T-cell (primary cell): ENCODE data around the gene PLEKHN1. TPM values are rescaled to one million over a fixed set of nuclear protein-coding genes. Genes with fewer than 3 reads are reported as not detected.

Experiments
- ATAC-seq, 4 experiments: fragments of 200-7000 bp in 3 of 4; fragments of 150-1000 bp in 1 of 4; cut with Tn5 transposase; replicated peaks in 1 of 4; 1 replicate in 3 of 4; 2 replicates in 1 of 4; pipeline ENCODE4 v1.10.0; 2021; ENCODE audit warnings: moderate library complexity in 3 of 4, mild to moderate bottlenecking in 2 of 4, moderate number of reproducible peaks in 1 of 4
- CTCF ChIA-PET, 2 donors: fragments of 300-600 bp; sonication (Branson Sonifier 250); formaldehyde crosslinking; loops; one replicate each; lab custom pipeline; 2022; ENCODE audit warnings: antibody characterized with exemption in 2 of 2; lab: Charles Lee
- POLR2A ChIA-PET, 2 donors: fragments of 300-600 bp; sonication (Branson Sonifier 250); formaldehyde crosslinking; loops; one replicate each; lab custom pipeline; 2022; ENCODE audit warnings: antibody characterized with exemption in 2 of 2; lab: Charles Lee
- DNase-seq, 35 experiments: peaks; one replicate each; pipeline versions ENCODE4 v3.0.0 to v3.0.0-alpha.2; 2013 to 2023
- H3K27ac ChIP-seq: one replicate; pipeline ENCODE4 v1.5.1; 2013; ENCODE audit warnings: low read length
- H3K27me3 ChIP-seq, 2 experiments: replicated peaks in 1 of 2; 1 replicate in 1 of 2; 2 replicates in 1 of 2; pipeline versions ENCODE4 v1.6.1 to v1.7.0; 2013; ENCODE audit warnings: low read length in 1 of 2, mixed read lengths in 1 of 2; ENCODE audit not compliant: control insufficient read depth in 2 of 2, insufficient read depth in 2 of 2; ENCODE audit errors: extremely low read depth in 1 of 2
- H3K36me3 ChIP-seq, 2 donors: 1 replicate in 1 of 2; 2 replicates in 1 of 2; pipeline versions ENCODE4 v1.6.1 to v1.7.0; 2013; ENCODE audit warnings: low read length in 1 of 2; ENCODE audit not compliant: control insufficient read depth in 2 of 2, insufficient read depth in 1 of 2; ENCODE audit errors: extremely low read depth in 1 of 2
- H3K4me1 ChIP-seq, 2 experiments: 1 replicate in 1 of 2; 2 replicates in 1 of 2; pipeline versions ENCODE4 v1.6.1 to v1.7.0; 2013; ENCODE audit warnings: low read length in 2 of 2, mixed read lengths in 1 of 2; ENCODE audit not compliant: insufficient read depth in 2 of 2, control insufficient read depth in 1 of 2; ENCODE audit errors: extremely low read depth in 1 of 2
- H3K4me3 ChIP-seq, 2 donors: 1 replicate in 1 of 2; 2 replicates in 1 of 2; pipeline versions ENCODE4 v1.5.1 to v1.7.0; 2013; ENCODE audit warnings: mild to moderate bottlenecking in 2 of 2, low read length in 1 of 2, moderate library complexity in 1 of 2; ENCODE audit not compliant: control insufficient read depth in 1 of 2; ENCODE audit errors: extremely low read depth in 1 of 2
- H3K9me3 ChIP-seq: 2 replicates; pipeline ENCODE4 v1.7.0; 2013
- H3K27ac Mint-ChIP-seq, 2 donors: one replicate each; pipeline ENCODE4 v1.8.0; 2020 to 2021; ENCODE audit warnings: mild to moderate bottlenecking in 2 of 2, mixed read lengths in 2 of 2
- H3K27me3 Mint-ChIP-seq, 2 donors: one replicate each; pipeline ENCODE4 v1.8.0; 2021 to 2022; ENCODE audit warnings: mixed read lengths in 2 of 2
- H3K36me3 Mint-ChIP-seq: one replicate; pipeline ENCODE4 v1.8.0; 2021; ENCODE audit warnings: mixed read lengths
- H3K4me1 Mint-ChIP-seq, 3 donors: one replicate each; pipeline ENCODE4 v1.8.0; 2020 to 2022; ENCODE audit warnings: mixed read lengths in 3 of 3, mild to moderate bottlenecking in 1 of 3
- H3K4me3 Mint-ChIP-seq, 3 donors: one replicate each; pipeline ENCODE4 v1.8.0; 2020 to 2022; ENCODE audit warnings: mild to moderate bottlenecking in 3 of 3, mixed read lengths in 3 of 3, moderate library complexity in 3 of 3
- H3K9me3 Mint-ChIP-seq, 3 donors: one replicate each; pipeline ENCODE4 v1.8.0; 2020 to 2022; ENCODE audit warnings: mixed read lengths in 3 of 3
- WGBS: methylation state at CpG from one replicate; pipeline ENCODE4 v1.1.5; 2013; ENCODE audit warnings: missing lambda C conversion rate; ENCODE audit not compliant: insufficient coverage; 5-methylcytosine and 5-hydroxymethylcytosine counted together
- total RNA-seq, 35 experiments: library from RNA in 6 of 35; stranded (reverse) in 6 of 35; fragments of 120-200 nt in 1 of 35; gene quantifications; one replicate each; pipeline versions ENCODE4 v1.2.1 to v1.2.4 and lab custom pipeline; 2013 to 2026

Gene PLEKHN1
- total RNA-seq, 5 donors from 2014 or later (not counting 1 experiment from before 2014, with no cell fraction given): 0.30 to 9.9 (median 7.3) TPM

DNA sequence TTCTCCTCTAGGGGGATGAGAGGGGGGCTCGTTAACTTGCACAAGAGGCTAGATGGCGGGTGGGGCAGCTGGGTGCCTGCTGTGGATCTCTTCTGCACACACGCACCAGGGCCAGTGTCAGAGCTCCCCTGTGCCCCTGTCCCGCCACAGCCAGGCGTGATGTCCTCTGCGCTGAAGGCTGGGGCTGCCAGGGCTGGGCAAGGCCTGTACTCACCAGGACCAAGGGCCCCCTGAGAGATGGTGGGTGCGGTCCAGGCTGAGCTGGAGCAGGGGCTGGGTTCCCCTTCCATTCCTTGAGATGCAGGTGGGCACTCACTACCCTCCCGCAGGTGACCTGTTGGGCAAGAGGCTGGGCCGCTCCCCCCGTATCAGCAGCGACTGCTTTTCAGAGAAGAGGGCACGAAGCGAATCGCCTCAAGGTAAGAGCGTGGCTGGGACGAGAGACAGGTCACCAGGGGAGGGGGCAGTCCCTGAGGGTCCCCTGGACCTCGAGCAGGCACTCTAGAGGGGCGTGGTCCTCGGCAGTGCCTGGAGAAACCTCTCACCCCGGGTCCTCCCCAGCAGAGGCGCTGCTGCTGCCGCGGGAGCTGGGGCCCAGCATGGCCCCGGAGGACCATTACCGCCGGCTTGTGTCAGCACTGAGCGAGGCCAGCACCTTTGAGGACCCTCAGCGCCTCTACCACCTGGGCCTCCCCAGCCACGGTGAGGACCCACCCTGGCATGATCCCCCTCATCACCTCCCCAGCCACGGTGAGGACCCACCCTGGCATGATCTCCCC is 27.4 kb upstream of the PLEKHN1 start:
- H3K4me3 ChIP-seq: no peak overlapping the region
- DNase-seq (no peak), ATAC-seq (no peak)
- H3K27ac ChIP-seq: no peak overlapping the region
- H3K4me1 ChIP-seq: peaks cover 11 to 44% of the 10 kb centered on the region in 2 experiments
- no peak overlapping the region for H3K27ac Mint-ChIP-seq
- H3K27me3 Mint-ChIP-seq: peaks cover 24 to 44% of the 10 kb centered on the region in 2 donors
- H3K9me3 ChIP-seq: no peaks in the 10 kb centered on the region
- no peaks in the 10 kb centered on the region for H3K36me3 Mint-ChIP-seq
- peaks cover 0 to 81% of the 10 kb centered on the region in 2 experiments for H3K27me3 ChIP-seq
- H3K9me3 Mint-ChIP-seq: no peaks in the 10 kb centered on the region
- H3K4me3 Mint-ChIP-seq: peak overlapping the region in 1 of 3 donors; percentile 13
- H3K4me1 Mint-ChIP-seq: peaks cover 5 to 14% (median 13%) of the 10 kb centered on the region in 3 donors
- ChIA-PET POLR2A (no interaction called here), CTCF (no interaction called here)
- WGBS: 82% methylated on average over 27 of the region's 30 CpGs
- peaks cover 0 to under 1% of the 10 kb centered on the region in 2 donors for H3K36me3 ChIP-seq

DNA sequence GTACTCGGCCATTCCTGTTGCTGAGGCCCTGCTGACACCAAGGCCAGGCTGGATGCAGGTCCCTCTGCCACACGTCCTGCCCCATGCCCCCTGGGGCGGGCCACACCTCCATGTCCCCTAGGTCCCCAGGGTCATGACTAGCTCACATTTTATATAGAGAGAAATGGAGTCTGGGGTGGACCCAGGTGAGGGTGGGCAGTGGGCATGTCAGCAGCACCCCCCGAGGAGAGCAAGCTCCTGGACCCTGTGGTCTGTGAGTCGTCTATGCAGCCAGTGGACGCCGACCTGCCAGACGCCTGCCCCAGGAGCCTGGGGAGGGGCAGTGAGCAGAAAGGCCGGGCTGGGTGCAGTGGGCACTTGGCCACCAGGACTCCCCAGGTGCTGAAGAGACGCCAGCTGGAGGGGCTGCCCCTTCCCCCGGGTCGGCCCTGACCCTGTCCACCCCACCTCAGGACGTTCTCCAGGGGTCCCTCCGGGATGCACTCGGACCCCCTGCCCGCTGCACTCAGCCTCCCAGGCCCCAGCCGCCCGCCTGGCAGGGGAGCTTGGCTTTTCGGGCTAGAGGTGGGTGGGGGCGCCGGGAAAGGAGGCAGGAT is 26.7 kb upstream of the PLEKHN1 start:
- peaks cover 0 to 84% of the 10 kb centered on the region in 2 experiments for H3K27me3 ChIP-seq
- H3K4me3 ChIP-seq: no peak overlapping the region
- H3K9me3 ChIP-seq: no peaks in the 10 kb centered on the region
- WGBS: 50% methylated on average over 10 of the region's 21 CpGs
- H3K4me1 ChIP-seq: peaks cover 11 to 44% of the 10 kb centered on the region in 2 experiments
- Mint-ChIP-seq H3K9me3 (no peaks in the 10 kb centered on the region), H3K27ac (no peak overlapping the region), H3K27me3 (peaks cover 24 to 44% of the 10 kb centered on the region in 2 donors), H3K4me1 (peaks cover 5 to 14% (median 13%) of the 10 kb centered on the region in 3 donors), H3K4me3 (peak overlapping the region in 1 of 3 donors; percentile 9), H3K36me3 (no peaks in the 10 kb centered on the region)
- ATAC-seq (no peak), DNase-seq (no peak)
- H3K27ac ChIP-seq: no peak overlapping the region
- CTCF ChIA-PET: no interaction called here
- peaks cover 0 to 8% of the 10 kb centered on the region in 2 donors for H3K36me3 ChIP-seq
- POLR2A ChIA-PET: no interaction called here

DNA sequence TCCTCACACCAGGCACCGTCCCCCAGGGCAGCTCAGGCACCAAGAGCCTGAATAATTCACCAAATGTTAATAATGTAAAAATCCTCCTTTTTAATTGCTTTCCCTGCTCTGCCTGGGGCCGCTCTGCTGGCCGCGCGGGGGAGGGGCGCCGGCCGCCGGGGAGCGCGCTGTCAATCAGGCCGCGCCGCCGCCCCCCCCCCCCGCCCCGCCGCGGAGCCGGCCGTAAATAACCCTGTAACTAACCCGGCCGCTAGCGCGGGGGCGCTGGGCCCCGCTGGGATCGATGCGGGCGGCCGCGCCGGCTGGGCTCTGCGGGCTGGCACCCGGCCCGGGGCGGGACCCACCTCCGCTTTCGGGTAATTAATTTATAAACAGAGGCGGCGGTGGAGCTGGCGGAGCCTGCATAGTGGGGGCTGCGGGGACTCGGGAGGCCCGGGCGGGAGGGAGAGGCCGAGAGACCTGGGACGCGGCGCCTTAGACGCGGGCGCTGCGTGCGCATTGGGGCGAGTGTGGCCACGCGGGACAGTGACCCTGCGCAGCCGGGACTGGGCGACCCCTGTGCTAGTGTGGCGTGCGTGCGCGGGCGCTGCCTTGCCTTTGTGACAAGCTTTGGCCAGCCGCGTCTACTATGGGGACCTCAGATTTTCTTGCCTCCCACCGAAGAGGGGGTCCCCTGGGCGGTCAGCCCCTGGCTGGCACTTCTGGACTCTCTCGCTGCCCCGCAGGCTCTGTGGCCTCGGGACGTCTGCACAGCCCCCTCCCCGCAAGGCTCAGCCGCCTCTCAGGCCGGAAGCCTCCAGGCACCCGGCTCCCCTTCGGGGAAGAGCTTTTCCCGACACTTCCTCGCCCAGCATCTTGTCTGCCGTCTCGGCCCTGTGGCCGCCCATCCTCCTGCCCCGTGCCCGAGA is 25.9 kb upstream of the PLEKHN1 start:
- DNase-seq (peak in 1 of 35 experiments; percentile 47), ATAC-seq (peak; percentile 21 to 38 (median 32))
- H3K27ac ChIP-seq: no peak overlapping the region
- CTCF ChIA-PET: interaction anchor here in 1 of 2 donors (0.7 kb wide), 1 partner anchor 35 kb away, joined by 3 read pairs; no protein-coding TSS in a partner anchor
- H3K27me3 Mint-ChIP-seq: peaks cover 17 to 38% of the 10 kb centered on the region in 2 donors
- peak overlapping the region; percentile 53 to 80 (median 64) for H3K4me3 Mint-ChIP-seq
- H3K27ac Mint-ChIP-seq: no peak overlapping the region
- H3K9me3 ChIP-seq: no peaks in the 10 kb centered on the region
- H3K27me3 ChIP-seq: peaks cover 0 to 80% of the 10 kb centered on the region in 2 experiments
- peaks cover 2 to 8% of the 10 kb centered on the region in 2 donors for H3K36me3 ChIP-seq
- H3K4me1 Mint-ChIP-seq: peaks cover 5 to 12% (median 9%) of the 10 kb centered on the region in 3 donors
- under 1% methylated on average over 76 of the region's 86 CpGs for WGBS
- H3K4me1 ChIP-seq: peaks cover 11 to 38% of the 10 kb centered on the region in 2 experiments
- POLR2A ChIA-PET: no interaction called here
- H3K9me3 Mint-ChIP-seq: no peaks in the 10 kb centered on the region
- H3K4me3 ChIP-seq: peak overlapping the region; percentile 16 to 64
- H3K36me3 Mint-ChIP-seq: peaks cover 6% of the 10 kb centered on the region

DNA sequence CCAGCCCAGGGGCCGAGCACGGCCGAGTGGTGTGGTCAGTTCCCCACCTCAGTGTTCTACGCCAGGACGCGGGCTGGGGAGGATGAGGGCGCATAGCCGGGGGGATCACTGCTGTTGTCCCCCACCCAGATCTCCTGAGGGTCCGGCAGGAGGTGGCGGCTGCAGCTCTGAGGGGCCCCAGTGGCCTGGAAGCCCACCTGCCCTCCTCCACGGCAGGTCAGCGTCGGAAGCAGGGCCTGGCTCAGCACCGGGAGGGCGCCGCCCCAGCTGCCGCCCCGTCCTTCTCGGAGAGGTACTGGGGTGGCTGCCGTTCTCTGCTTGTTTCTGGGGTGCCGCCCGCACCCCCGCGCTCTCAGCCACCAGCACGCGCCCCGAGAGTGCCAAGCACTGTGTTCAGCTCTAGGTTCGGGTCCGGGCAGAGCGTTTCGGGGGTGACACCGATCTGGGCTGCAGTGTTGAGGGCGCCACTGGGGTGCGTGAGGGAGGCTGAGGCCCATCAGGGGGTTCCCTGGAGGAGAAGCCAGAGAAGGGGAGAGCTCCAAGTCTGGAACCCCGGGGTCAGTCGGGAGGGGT is 25.2 kb upstream of the PLEKHN1 start:
- no peaks in the 10 kb centered on the region for H3K9me3 Mint-ChIP-seq
- H3K36me3 ChIP-seq: peaks cover 6 to 8% of the 10 kb centered on the region in 2 donors
- peaks cover 11 to 32% of the 10 kb centered on the region in 2 experiments for H3K4me1 ChIP-seq
- peak; percentile 5 to 13 (median 7) for ATAC-seq
- peak overlapping the region; percentile 64 to 80 (median 66) for H3K4me3 Mint-ChIP-seq
- H3K27ac ChIP-seq: no peak overlapping the region
- DNase-seq: no peak
- H3K4me1 Mint-ChIP-seq: peaks cover 5 to 12% (median 9%) of the 10 kb centered on the region in 3 donors
- CTCF ChIA-PET: interaction anchor here in 1 of 2 donors (0.7 kb wide), 1 partner anchor 36 kb away, joined by 3 read pairs; no protein-coding TSS in a partner anchor
- H3K27me3 ChIP-seq: peaks cover 0 to 72% of the 10 kb centered on the region in 2 experiments
- peaks cover 15 to 34% of the 10 kb centered on the region in 2 donors for H3K27me3 Mint-ChIP-seq
- H3K4me3 ChIP-seq: peak overlapping the region; percentile 16 to 64
- no peak overlapping the region for H3K27ac Mint-ChIP-seq
- POLR2A ChIA-PET: no interaction called here
- WGBS: 6% methylated on average over 36 of the region's 36 CpGs
- H3K36me3 Mint-ChIP-seq: peaks cover 13% of the 10 kb centered on the region
- no peaks in the 10 kb centered on the region for H3K9me3 ChIP-seq

DNA sequence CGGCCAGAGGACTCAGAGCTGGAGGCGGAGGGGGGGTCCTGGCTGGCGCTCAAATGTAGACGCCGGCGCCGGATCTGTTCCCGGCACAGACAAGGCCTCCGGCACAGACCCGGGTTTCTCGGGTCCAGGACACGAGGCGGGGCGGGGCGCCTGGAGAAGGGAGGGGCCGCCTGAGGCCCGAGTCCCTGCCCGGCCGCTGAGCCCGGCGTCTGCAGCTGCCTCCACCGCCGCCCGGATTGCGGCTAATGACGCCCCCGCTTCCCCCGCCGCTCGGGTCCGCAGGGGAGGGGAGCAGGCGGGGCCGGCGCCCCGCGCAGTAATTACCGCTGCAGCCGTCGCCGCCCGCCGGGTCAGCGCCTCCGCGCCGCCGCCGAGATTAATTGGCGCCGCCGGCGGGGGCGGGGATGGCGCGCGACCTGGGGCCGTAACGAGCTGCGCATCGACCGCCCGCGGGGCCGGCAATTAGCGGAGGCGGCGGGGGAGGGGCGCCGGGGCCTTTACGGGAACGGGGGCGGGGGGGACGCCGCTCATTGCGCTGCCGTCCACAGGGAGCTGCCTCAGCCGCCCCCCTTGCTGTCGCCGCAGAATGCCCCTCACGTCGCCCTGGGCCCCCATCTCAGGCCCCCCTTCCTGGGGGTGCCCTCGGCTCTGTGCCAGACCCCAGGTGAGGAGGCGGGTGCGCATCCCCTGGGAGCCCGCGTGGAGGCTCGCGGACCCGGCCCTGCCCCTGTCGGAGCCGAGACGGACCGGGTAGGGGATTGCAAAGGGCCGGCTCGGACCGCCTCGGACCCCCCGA is 24.5 kb upstream of the PLEKHN1 start:
- H3K27me3 Mint-ChIP-seq: peaks cover 15 to 31% of the 10 kb centered on the region in 2 donors
- no peaks in the 10 kb centered on the region for H3K9me3 ChIP-seq

More for the DNA sequence above, 24.5 kb upstream of the PLEKHN1 start:
- no peak overlapping the region for H3K27ac Mint-ChIP-seq
- under 1% methylated on average over 75 of the region's 98 CpGs for WGBS
- Histone ChIP-seq H3K27ac (no peak overlapping the region), H3K36me3 (peaks cover 6 to 8% of the 10 kb centered on the region in 2 donors), H3K27me3 (peaks cover 0 to 66% of the 10 kb centered on the region in 2 experiments), H3K4me1 (peaks cover 11 to 32% of the 10 kb centered on the region in 2 experiments), H3K4me3 (no peak overlapping the region)
- ChIA-PET CTCF (no interaction called here), POLR2A (no interaction called here)
- H3K4me1 Mint-ChIP-seq: peaks cover 5 to 12% (median 9%) of the 10 kb centered on the region in 3 donors
- H3K4me3 Mint-ChIP-seq: peak overlapping the region; percentile 64 to 80 (median 66)
- H3K9me3 Mint-ChIP-seq: no peaks in the 10 kb centered on the region
- peaks cover 14% of the 10 kb centered on the region for H3K36me3 Mint-ChIP-seq
- DNase-seq (no peak), ATAC-seq (peak; percentile 13 to 31 (median 25))
